ENCODE data around the gene TNRC6C.

Gene TNRC6C, protein sequence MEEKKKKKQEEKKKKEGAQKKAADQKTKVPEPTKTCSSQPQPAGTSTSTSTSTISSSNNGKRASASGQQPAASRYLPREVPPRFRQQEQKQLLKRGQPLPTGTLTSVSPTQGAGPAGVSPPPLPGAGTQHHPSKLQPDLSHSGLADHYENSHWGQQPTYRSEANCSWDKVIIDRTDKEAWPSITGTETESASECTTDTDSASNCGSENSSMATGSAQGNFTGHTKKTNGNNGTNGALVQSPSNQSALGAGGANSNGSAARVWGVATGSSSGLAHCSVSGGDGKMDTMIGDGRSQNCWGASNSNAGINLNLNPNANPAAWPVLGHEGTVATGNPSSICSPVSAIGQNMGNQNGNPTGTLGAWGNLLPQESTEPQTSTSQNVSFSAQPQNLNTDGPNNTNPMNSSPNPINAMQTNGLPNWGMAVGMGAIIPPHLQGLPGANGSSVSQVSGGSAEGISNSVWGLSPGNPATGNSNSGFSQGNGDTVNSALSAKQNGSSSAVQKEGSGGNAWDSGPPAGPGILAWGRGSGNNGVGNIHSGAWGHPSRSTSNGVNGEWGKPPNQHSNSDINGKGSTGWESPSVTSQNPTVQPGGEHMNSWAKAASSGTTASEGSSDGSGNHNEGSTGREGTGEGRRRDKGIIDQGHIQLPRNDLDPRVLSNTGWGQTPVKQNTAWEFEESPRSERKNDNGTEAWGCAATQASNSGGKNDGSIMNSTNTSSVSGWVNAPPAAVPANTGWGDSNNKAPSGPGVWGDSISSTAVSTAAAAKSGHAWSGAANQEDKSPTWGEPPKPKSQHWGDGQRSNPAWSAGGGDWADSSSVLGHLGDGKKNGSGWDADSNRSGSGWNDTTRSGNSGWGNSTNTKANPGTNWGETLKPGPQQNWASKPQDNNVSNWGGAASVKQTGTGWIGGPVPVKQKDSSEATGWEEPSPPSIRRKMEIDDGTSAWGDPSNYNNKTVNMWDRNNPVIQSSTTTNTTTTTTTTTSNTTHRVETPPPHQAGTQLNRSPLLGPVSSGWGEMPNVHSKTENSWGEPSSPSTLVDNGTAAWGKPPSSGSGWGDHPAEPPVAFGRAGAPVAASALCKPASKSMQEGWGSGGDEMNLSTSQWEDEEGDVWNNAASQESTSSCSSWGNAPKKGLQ (N-terminal part only)

DNA sequence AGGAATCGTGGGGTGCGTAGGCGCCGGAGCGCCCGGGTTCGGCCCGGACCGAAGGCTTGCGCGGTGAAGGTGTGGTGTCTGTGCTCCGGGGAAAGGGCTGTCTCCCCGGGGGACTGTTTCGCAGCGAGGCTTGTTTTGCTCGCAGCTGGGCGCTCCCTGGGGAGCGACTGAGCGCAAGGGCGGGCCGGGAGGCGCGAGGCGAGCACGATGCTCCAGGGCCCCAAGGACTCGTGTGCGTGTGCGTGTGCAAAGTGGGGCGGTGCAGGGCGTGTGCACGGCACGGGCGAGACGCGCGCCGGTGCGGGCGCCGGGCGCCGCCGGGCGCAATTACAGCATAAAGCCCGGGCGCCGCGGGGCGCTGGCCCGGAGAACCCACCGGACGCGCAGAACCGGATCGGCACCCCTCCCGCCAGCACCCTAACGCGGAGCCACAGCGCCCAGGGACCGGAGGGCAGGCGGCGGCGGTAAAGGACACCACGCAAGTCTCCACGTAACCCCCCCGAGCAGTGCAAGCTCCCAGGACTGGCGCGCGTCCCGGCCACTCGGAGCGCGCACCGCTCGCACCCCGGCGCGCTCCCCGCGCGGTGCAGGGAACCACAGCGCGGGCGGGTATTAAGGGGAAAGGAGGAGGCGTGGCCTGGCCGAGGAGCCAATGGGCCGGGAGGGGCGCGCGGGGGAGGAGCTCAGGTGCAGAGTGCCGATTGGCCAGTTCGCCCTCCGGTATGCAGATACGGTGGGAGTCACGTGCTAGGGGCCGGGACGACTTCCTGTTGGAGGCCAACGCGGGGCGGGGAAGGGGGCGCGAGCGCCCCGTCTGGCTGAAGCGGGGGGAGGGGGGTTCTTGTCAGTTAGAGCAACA is at the start of gene TNRC6C:
TNRC6C (plus strand) TSS at position 847 of the 859 bp plus-strand sequence. CDS start 45,504 bp downstream, outside the sequence.
- H3K4me3 ChIP-seq (ENCODE audit: low read depth, low read length), result peak within 1 kb of the TSS; percentile 79
- peak within 1 kb of the TSS; percentile 89; the same call in 1 of the 2 replicates for H3K27ac ChIP-seq (ENCODE audit: extremely low read depth, low read depth, low read length)
- H3K36me3 ChIP-seq (ENCODE audit: control insufficient read depth in 2 of 2, insufficient read depth in 1 of 2, low read length in 2 of 2), result no peaks in the 10 kb centered on the region
- ChIA-PET CTCF (interaction anchor here (0.5 to 1.1 kb wide), 8 partner anchors 16 to 292 kb away, joined by 3 to 6 read pairs (median 4); no protein-coding TSS in a partner anchor), POLR2A (interaction anchor here (0.5 to 2.3 kb wide), 135 partner anchors 9 to 1574 kb away, joined by 3 to 51 read pairs (median 5); partner anchors contain the start of genes AFMID, MFSD11, SPHK1 and TK1)
- no peaks in the 10 kb centered on the region for H3K9me3 ChIP-seq (ENCODE audit: control insufficient read depth, insufficient read depth, low read depth, low read length)
- H3K4me1 ChIP-seq (ENCODE audit: control insufficient read depth, insufficient read depth, low read length), result peaks cover 16% of the 10 kb centered on the region
- TF ChIP-seq, protein P1, sequence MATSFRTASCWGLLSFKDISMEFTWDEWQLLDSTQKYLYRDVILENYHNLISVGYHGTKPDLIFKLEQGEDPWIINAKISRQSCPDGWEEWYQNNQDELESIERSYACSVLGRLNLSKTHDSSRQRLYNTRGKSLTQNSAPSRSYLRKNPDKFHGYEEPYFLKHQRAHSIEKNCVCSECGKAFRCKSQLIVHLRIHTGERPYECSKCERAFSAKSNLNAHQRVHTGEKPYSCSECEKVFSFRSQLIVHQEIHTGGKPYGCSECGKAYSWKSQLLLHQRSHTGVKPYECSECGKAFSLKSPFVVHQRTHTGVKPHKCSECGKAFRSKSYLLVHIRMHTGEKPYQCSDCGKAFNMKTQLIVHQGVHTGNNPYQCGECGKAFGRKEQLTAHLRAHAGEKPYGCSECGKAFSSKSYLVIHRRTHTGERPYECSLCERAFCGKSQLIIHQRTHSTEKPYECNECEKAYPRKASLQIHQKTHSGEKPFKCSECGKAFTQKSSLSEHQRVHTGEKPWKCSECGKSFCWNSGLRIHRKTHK (tag by site-specific recombination; IDR thresholded peaks at IDR 0.05), result no peak
- no peak for TF ChIP-seq ZNF114 (tag by site-specific recombination; IDR thresholded peaks at IDR 0.05)
- TF ChIP-seq, protein P2, sequence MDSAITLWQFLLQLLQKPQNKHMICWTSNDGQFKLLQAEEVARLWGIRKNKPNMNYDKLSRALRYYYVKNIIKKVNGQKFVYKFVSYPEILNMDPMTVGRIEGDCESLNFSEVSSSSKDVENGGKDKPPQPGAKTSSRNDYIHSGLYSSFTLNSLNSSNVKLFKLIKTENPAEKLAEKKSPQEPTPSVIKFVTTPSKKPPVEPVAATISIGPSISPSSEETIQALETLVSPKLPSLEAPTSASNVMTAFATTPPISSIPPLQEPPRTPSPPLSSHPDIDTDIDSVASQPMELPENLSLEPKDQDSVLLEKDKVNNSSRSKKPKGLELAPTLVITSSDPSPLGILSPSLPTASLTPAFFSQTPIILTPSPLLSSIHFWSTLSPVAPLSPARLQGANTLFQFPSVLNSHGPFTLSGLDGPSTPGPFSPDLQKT (IDR thresholded peaks at IDR 0.05; ENCODE audit: borderline replicate concordance, low read depth, low read length), result no peak
- TF ChIP-seq, protein P3, sequence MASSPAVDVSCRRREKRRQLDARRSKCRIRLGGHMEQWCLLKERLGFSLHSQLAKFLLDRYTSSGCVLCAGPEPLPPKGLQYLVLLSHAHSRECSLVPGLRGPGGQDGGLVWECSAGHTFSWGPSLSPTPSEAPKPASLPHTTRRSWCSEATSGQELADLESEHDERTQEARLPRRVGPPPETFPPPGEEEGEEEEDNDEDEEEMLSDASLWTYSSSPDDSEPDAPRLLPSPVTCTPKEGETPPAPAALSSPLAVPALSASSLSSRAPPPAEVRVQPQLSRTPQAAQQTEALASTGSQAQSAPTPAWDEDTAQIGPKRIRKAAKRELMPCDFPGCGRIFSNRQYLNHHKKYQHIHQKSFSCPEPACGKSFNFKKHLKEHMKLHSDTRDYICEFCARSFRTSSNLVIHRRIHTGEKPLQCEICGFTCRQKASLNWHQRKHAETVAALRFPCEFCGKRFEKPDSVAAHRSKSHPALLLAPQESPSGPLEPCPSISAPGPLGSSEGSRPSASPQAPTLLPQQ (tag by site-specific recombination; IDR thresholded peaks at IDR 0.05), result peak; percentile 74
- TF ChIP-seq ZNF19 (tag by site-specific recombination; IDR thresholded peaks at IDR 0.05; ENCODE audit: low read depth), result no peak
- TF ChIP-seq ZNF701 (tag by site-specific recombination; IDR thresholded peaks at IDR 0.05), result no peak
- no peak for TF ChIP-seq ZNF133 (tag by site-specific recombination; IDR thresholded peaks at IDR 0.05)
- TF ChIP-seq, protein P4, sequence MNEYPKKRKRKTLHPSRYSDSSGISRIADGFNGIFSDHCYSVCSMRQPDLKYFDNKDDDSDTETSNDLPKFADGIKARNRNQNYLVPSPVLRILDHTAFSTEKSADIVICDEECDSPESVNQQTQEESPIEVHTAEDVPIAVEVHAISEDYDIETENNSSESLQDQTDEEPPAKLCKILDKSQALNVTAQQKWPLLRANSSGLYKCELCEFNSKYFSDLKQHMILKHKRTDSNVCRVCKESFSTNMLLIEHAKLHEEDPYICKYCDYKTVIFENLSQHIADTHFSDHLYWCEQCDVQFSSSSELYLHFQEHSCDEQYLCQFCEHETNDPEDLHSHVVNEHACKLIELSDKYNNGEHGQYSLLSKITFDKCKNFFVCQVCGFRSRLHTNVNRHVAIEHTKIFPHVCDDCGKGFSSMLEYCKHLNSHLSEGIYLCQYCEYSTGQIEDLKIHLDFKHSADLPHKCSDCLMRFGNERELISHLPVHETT (tag by site-specific recombination; IDR thresholded peaks at IDR 0.05), result no peak
- TF ChIP-seq ZNF624 (tag by site-specific recombination; IDR thresholded peaks at IDR 0.05), result no peak
- TF ChIP-seq ZNF473 (tag by site-specific recombination; IDR thresholded peaks at IDR 0.05), result no peak
- TF ChIP-seq ZNF670 (tag by site-specific recombination; IDR thresholded peaks at IDR 0.05; ENCODE audit: low read depth), result no peak
- TF ChIP-seq, protein P5, sequence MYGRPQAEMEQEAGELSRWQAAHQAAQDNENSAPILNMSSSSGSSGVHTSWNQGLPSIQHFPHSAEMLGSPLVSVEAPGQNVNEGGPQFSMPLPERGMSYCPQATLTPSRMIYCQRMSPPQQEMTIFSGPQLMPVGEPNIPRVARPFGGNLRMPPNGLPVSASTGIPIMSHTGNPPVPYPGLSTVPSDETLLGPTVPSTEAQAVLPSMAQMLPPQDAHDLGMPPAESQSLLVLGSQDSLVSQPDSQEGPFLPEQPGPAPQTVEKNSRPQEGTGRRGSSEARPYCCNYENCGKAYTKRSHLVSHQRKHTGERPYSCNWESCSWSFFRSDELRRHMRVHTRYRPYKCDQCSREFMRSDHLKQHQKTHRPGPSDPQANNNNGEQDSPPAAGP (tag by site-specific recombination; IDR thresholded peaks at IDR 0.05), result peak; percentile 95; the same call in 1 of the 2 replicates
- no peak for TF ChIP-seq ZFP41 (tag by site-specific recombination; IDR thresholded peaks at IDR 0.05; ENCODE audit: borderline replicate concordance)
- TF ChIP-seq ZBTB17 (tag by site-specific recombination; IDR thresholded peaks at IDR 0.05), result peak; percentile 77
- TF ChIP-seq MYNN (tag by site-specific recombination; IDR thresholded peaks at IDR 0.05; ENCODE audit: borderline replicate concordance), result peak; percentile 63; the same call in 1 of the 2 replicates
- TF ChIP-seq KLF10 (tag by site-specific recombination; IDR thresholded peaks at IDR 0.05), result peak; percentile 100
- TF ChIP-seq, protein P6, sequence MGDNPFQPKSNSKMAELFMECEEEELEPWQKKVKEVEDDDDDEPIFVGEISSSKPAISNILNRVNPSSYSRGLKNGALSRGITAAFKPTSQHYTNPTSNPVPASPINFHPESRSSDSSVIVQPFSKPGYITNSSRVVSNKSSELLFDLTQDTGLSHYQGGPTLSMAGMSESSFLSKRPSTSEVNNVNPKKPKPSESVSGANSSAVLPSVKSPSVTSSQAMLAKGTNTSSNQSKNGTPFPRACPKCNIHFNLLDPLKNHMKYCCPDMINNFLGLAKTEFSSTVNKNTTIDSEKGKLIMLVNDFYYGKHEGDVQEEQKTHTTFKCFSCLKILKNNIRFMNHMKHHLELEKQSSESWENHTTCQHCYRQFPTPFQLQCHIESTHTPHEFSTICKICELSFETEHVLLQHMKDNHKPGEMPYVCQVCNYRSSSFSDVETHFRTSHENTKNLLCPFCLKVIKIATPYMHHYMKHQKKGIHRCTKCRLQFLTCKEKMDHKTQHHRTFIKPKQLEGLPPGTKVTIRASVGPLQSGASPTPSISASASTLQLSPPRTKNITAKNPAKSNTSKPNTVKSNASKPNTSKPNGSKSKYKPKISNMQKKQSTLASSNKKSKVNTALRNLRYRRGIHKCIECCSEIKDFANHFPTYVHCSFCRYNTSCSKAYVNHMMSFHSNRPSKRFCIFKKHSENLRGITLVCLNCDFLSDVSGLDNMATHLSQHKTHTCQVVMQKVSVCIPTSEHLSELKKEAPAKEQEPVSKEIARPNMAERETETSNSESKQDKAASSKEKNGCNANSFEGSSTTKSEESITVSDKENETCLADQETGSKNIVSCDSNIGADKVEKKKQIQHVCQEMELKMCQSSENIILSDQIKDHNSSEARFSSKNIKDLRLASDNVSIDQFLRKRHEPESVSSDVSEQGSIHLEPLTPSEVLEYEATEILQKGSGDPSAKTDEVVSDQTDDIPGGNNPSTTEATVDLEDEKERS (tag by site-specific recombination; IDR thresholded peaks at IDR 0.05), result no peak
- TF ChIP-seq ZNF501 (tag by site-specific recombination; IDR thresholded peaks at IDR 0.05), result peak; percentile 96
- TF ChIP-seq ZNF350 (tag by site-specific recombination; IDR thresholded peaks at IDR 0.05), result no peak

Data from HEK293 (cell line).